Duodenal mucosa (tissue), 2 donors: Measurements from ENCODE around the gene PLEKHA4.
"Not testable (repeated sequence)": the region's sequence is repeated elsewhere in the genome, so short reads cannot be mapped to it uniquely, and the experiment has no call there.

Experiments used
- H3K27ac ChIP-seq: one replicate; pipeline ENCODE4 v1.7.0; 2013; ENCODE audit warnings: low read depth, low read length
- H3K27me3 ChIP-seq, 2 donors: one replicate each; pipeline ENCODE4 v1.7.0; 2013; ENCODE audit warnings: low read length in 2 of 2, control low read depth in 1 of 2; ENCODE audit not compliant: insufficient read depth in 2 of 2, control insufficient read depth in 1 of 2
- H3K36me3 ChIP-seq, 2 donors: one replicate each; pipeline ENCODE4 v1.7.0; 2013; ENCODE audit warnings: low read length in 2 of 2, control low read depth in 1 of 2; ENCODE audit not compliant: insufficient read depth in 2 of 2, control insufficient read depth in 1 of 2
- H3K4me1 ChIP-seq, 2 donors: one replicate each; pipeline ENCODE4 v1.7.0; 2013; ENCODE audit warnings: low read length in 2 of 2, control low read depth in 1 of 2; ENCODE audit not compliant: insufficient read depth in 2 of 2, control insufficient read depth in 1 of 2
- H3K4me3 ChIP-seq, 2 donors: one replicate each; pipeline ENCODE4 v1.7.0; 2013; ENCODE audit warnings: low read length in 2 of 2, low read depth in 1 of 2
- H3K9ac ChIP-seq, 2 donors: one replicate each; pipeline ENCODE4 v1.7.0; 2013; ENCODE audit warnings: low read length in 2 of 2, low read depth in 1 of 2
- H3K9me3 ChIP-seq, 2 donors: one replicate each; pipeline ENCODE4 v1.7.0; 2013; ENCODE audit warnings: low read length in 2 of 2, control low read depth in 1 of 2; ENCODE audit not compliant: control insufficient read depth in 1 of 2

The PLEKHA4 gene

GRCh38 chr19:48799358-48800300, 68.8 kb downstream of the PLEKHA4 start:
- H3K4me3 ChIP-seq = no peak overlapping the region
- no peak overlapping the region for H3K9ac ChIP-seq
- H3K27me3 ChIP-seq = no peaks in the 10 kb centered on the region
- H3K9me3 ChIP-seq = no peaks in the 10 kb centered on the region
- H3K4me1 ChIP-seq = peaks cover 0 to 13% of the 10 kb centered on the region in 2 donors
- no peaks in the 10 kb centered on the region for H3K36me3 ChIP-seq
- no peak overlapping the region for H3K27ac ChIP-seq

DNA sequence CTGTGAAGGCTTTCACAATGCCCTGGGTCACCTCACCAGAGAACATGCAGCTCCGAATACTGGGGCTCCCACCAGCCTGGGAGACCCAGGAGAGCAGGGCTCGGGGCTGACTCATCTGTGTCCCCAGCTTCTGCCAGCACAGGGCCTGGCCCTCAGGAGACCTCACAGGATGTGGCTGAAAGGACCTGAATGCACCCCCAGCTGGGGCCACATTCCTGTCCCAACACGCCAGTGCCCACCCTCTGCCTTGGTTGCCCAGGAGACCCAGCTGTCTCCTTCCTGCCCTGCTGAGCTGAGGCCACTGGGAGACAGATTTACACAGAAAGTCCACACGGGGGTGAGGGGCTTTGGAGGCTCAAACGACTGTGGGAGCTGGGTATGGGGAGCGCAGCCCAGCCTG, 69.5 kb downstream of the PLEKHA4 start:
- Histone ChIP-seq H3K27me3 (no peaks in the 10 kb centered on the region), H3K9me3 (no peaks in the 10 kb centered on the region), H3K36me3 (no peaks in the 10 kb centered on the region), H3K27ac (no peak overlapping the region), H3K4me3 (no peak overlapping the region), H3K9ac (no peak overlapping the region), H3K4me1 (peaks cover 0 to 13% of the 10 kb centered on the region in 2 donors)

- no peaks in the 10 kb centered on the region for H3K9me3 ChIP-seq
- no peaks in the 10 kb centered on the region for H3K27me3 ChIP-seq
- H3K36me3 ChIP-seq = no peaks in the 10 kb centered on the region
- H3K4me1 ChIP-seq = peaks cover 0 to 13% of the 10 kb centered on the region in 2 donors
- no peak overlapping the region for H3K4me3 ChIP-seq
- no peak overlapping the region for H3K9ac ChIP-seq
- H3K27ac ChIP-seq = no peak overlapping the region
Measured at GRCh38 chr19:48797103-48797502, 71.3 kb downstream of the PLEKHA4 start.

- no peaks in the 10 kb centered on the region for H3K27me3 ChIP-seq
- H3K27ac ChIP-seq = no peak overlapping the region
- H3K4me1 ChIP-seq = peaks cover 0 to 13% of the 10 kb centered on the region in 2 donors
- no peak overlapping the region for H3K4me3 ChIP-seq
- no peaks in the 10 kb centered on the region for H3K36me3 ChIP-seq
- H3K9ac ChIP-seq = no peak overlapping the region
- no peaks in the 10 kb centered on the region for H3K9me3 ChIP-seq
Measured at GRCh38 chr19:48796298-48797083, 71.9 kb downstream of the PLEKHA4 start.

- no peaks in the 10 kb centered on the region for H3K36me3 ChIP-seq
- H3K9me3 ChIP-seq = no peaks in the 10 kb centered on the region
- no peak overlapping the region for H3K9ac ChIP-seq
- H3K4me1 ChIP-seq = peaks cover 0 to 13% of the 10 kb centered on the region in 2 donors
- no peak overlapping the region for H3K27ac ChIP-seq
- no peak overlapping the region for H3K4me3 ChIP-seq
- no peaks in the 10 kb centered on the region for H3K27me3 ChIP-seq
Measured at GRCh38 chr19:48795685-48796070, 72.7 kb downstream of the PLEKHA4 start.

- Histone ChIP-seq H3K36me3 (no peaks in the 10 kb centered on the region), H3K27me3 (no peaks in the 10 kb centered on the region), H3K4me1 (peaks cover 0 to 13% of the 10 kb centered on the region in 2 donors), H3K9ac (peak overlapping the region; percentile 54 to 67), H3K9me3 (no peaks in the 10 kb centered on the region), H3K27ac (no peak overlapping the region), H3K4me3 (peak overlapping the region; percentile 77 to 84)
Measured at GRCh38 chr19:48795055-48795684, 73.2 kb downstream of the PLEKHA4 start.

GRCh38 chr19:48794291-48794690, 74.1 kb downstream of the PLEKHA4 start:
- H3K27ac ChIP-seq = no peak overlapping the region

GRCh38 chr19:48793271-48793670, 75.1 kb downstream of the PLEKHA4 start:
- no peak overlapping the region for H3K4me3 ChIP-seq

More at GRCh38 chr19:48794291-48794690, 74.1 kb downstream of the PLEKHA4 start:
- Histone ChIP-seq H3K4me1 (peaks cover 0 to 13% of the 10 kb centered on the region in 2 donors), H3K9ac (no peak overlapping the region), H3K4me3 (no peak overlapping the region), H3K36me3 (no peaks in the 10 kb centered on the region), H3K9me3 (no peaks in the 10 kb centered on the region), H3K27me3 (no peaks in the 10 kb centered on the region)

GRCh38 chr19:48787331-48787730, 81.1 kb downstream of the PLEKHA4 start:
- not testable (repeated sequence) for H3K27ac ChIP-seq, H3K27me3 ChIP-seq, H3K4me3 ChIP-seq, H3K4me1 ChIP-seq, H3K9ac ChIP-seq, H3K9me3 ChIP-seq, H3K36me3 ChIP-seq

More at GRCh38 chr19:48793271-48793670, 75.1 kb downstream of the PLEKHA4 start:
- H3K4me1 ChIP-seq = peaks cover 0 to 13% of the 10 kb centered on the region in 2 donors
- H3K9ac ChIP-seq = no peak overlapping the region
- no peaks in the 10 kb centered on the region for H3K9me3 ChIP-seq
- no peak overlapping the region for H3K27ac ChIP-seq
- H3K27me3 ChIP-seq = no peaks in the 10 kb centered on the region
- no peaks in the 10 kb centered on the region for H3K36me3 ChIP-seq
